H1 (cell line): ENCODE results near the gene SUCLG2. TPM values are rescaled to one million over a fixed set of nuclear protein-coding genes. Genes with fewer than 3 reads are reported as not detected.

ENCODE experiments used
- CTCF ChIA-PET: fragments of 300-600 bp; sonication (Branson Sonifier 250); formaldehyde crosslinking; loops from one replicate; lab custom pipeline; 2021; ENCODE audit not compliant: partially characterized antibody; lab: Charles Lee
- POLR2A ChIA-PET: fragments of 300-600 bp; sonication (Branson Sonifier 250); formaldehyde crosslinking; loops from one replicate; lab custom pipeline; 2021; ENCODE audit warnings: inconsistent platforms; ENCODE audit not compliant: partially characterized antibody; lab: Charles Lee
- DNase-seq, 2 experiments: peaks; one replicate each; pipeline versions ENCODE4 v3.0.0 to v3.0.0-alpha.2; 2010 to 2022; ENCODE audit warnings: low spot score in 2 of 2, low read depth in 1 of 2, mixed read lengths in 1 of 2
- FAIRE-seq: peaks from 2 replicates; lab custom pipeline; 2011; peaks lifted over from hg19 to GRCh38; lab: Jason Lieb, UNC
- H2AFZ ChIP-seq: 2 replicates; pipeline ENCODE4 v1.8.1; 2012; ENCODE audit warnings: low read length, inconsistent platforms
- H2AK5ac ChIP-seq: 2 replicates; pipeline ENCODE4 v1.6.1; 2013; ENCODE audit warnings: low read depth, low read length
- H2BK120ac ChIP-seq: replicated peaks from 2 replicates; pipeline ENCODE3; 2013; ENCODE audit warnings: low read depth, low read length, inconsistent platforms
- H2BK12ac ChIP-seq: 2 replicates; pipeline ENCODE4 v1.6.1; 2013; ENCODE audit warnings: low read depth, low read length
- H2BK15ac ChIP-seq: 2 replicates; pipeline ENCODE4 v1.6.1; 2013; ENCODE audit warnings: low read length
- H2BK20ac ChIP-seq: 2 replicates; pipeline ENCODE4 v1.6.1; 2013; ENCODE audit warnings: low read length
- H2BK5ac ChIP-seq: 2 replicates; pipeline ENCODE4 v1.6.1; 2013; ENCODE audit warnings: low read depth, low read length
- H3K14ac ChIP-seq: 2 replicates; pipeline ENCODE4 v1.6.1; 2013; ENCODE audit warnings: inconsistent platforms; ENCODE audit not compliant: insufficient read length
- H3K18ac ChIP-seq: 2 replicates; pipeline ENCODE4 v1.6.1; 2013; ENCODE audit warnings: low read length; ENCODE audit errors: extremely low read depth
- H3K23ac ChIP-seq: 2 replicates; pipeline ENCODE4 v1.6.1; 2013; ENCODE audit warnings: inconsistent platforms; ENCODE audit not compliant: insufficient read length
- H3K23me2 ChIP-seq: 2 replicates; pipeline ENCODE4 v1.6.1; 2013; ENCODE audit warnings: low read depth, low read length
- H3K27ac ChIP-seq: 2 replicates; pipeline ENCODE4 v1.6.1; 2011; ENCODE audit warnings: low read depth, low read length, inconsistent platforms
- H3K27me3 ChIP-seq, 4 experiments: replicated peaks in 1 of 4; 1 replicate in 1 of 4; 2 replicates in 3 of 4; pipeline versions ENCODE4 v1.6.1 to v1.8.1; 2011 to 2013; ENCODE audit warnings: low read length in 3 of 4, mild to moderate bottlenecking in 3 of 4, inconsistent platforms in 2 of 4, mixed read lengths in 2 of 4, moderate library complexity in 1 of 4; ENCODE audit not compliant: control insufficient read depth in 3 of 4, insufficient read depth in 3 of 4; ENCODE audit errors: extremely low read depth in 1 of 4
- H3K36me3 ChIP-seq, 4 experiments: 2 replicates each; pipeline versions ENCODE4 v1.6.1 to v1.8.1; 2011 to 2013; ENCODE audit warnings: mild to moderate bottlenecking in 4 of 4, low read length in 3 of 4, moderate library complexity in 2 of 4, control low read depth in 1 of 4, inconsistent platforms in 1 of 4; ENCODE audit not compliant: insufficient read depth in 4 of 4, control insufficient read depth in 2 of 4
- H3K4ac ChIP-seq: replicated peaks from 2 replicates; pipeline ENCODE3; 2013; ENCODE audit warnings: low read length, low read depth, mixed read lengths, inconsistent platforms; ENCODE audit not compliant: insufficient read length
- H3K4me1 ChIP-seq, 4 experiments: replicated peaks in 1 of 4; 1 replicate in 1 of 4; 2 replicates in 3 of 4; pipeline versions ENCODE4 v1.6.1 to v1.8.1; 2011 to 2013; ENCODE audit warnings: low read length in 3 of 4, inconsistent platforms in 2 of 4, mixed read lengths in 1 of 4; ENCODE audit not compliant: insufficient read depth in 4 of 4, control insufficient read depth in 3 of 4
- H3K4me2 ChIP-seq, 2 experiments: 2 replicates each; pipeline versions ENCODE4 v1.6.1 to v1.8.1; 2011 to 2013; ENCODE audit warnings: low read depth in 2 of 2, low read length in 2 of 2, control low read depth in 1 of 2, inconsistent platforms in 1 of 2, mild to moderate bottlenecking in 1 of 2; ENCODE audit not compliant: insufficient read depth in 1 of 2
- H3K4me3 ChIP-seq, 4 experiments: fragments of 200-600, 300-600 bp in 1 of 4; sonication (generic), shearing (Covaris generic), sonication (Bioruptor Twin) in 1 of 4; 2 replicates each; pipeline versions ENCODE4 v1.5.1 to v1.8.1; 2011 to 2016; ENCODE audit warnings: low read length in 4 of 4, low read depth in 3 of 4, control low read depth in 2 of 4, inconsistent platforms in 2 of 4, mild to moderate bottlenecking in 2 of 4, mixed read lengths in 1 of 4, moderate library complexity in 1 of 4; ENCODE audit not compliant: insufficient read depth in 2 of 4; ENCODE audit errors: extremely low read depth in 1 of 4
- H3K56ac ChIP-seq: replicated peaks from 2 replicates; pipeline ENCODE3; 2013; ENCODE audit warnings: low read depth, mild to moderate bottlenecking, mixed read lengths, low read length, inconsistent platforms; ENCODE audit not compliant: insufficient read length
- H3K79me1 ChIP-seq: 2 replicates; pipeline ENCODE4 v1.6.1; 2013; ENCODE audit warnings: low read depth, low read length, control low read depth
- H3K79me2 ChIP-seq, 2 experiments: 2 replicates each; pipeline versions ENCODE4 v1.6.1 to v1.8.1; 2012 to 2013; ENCODE audit warnings: low read length in 2 of 2, mild to moderate bottlenecking in 2 of 2, inconsistent platforms in 1 of 2; ENCODE audit not compliant: insufficient read depth in 2 of 2, control insufficient read depth in 1 of 2
- H3K9ac ChIP-seq, 4 experiments: replicated peaks in 1 of 4; 1 replicate in 1 of 4; 2 replicates in 3 of 4; pipeline versions ENCODE4 v1.6.1 to v1.8.1; 2011 to 2013; ENCODE audit warnings: low read depth in 3 of 4, low read length in 3 of 4, control low read depth in 2 of 4, mild to moderate bottlenecking in 2 of 4, moderate library complexity in 2 of 4, inconsistent platforms in 1 of 4; ENCODE audit errors: extremely low read depth in 1 of 4
- H3K9me3 ChIP-seq, 2 experiments: 2 replicates each; pipeline versions ENCODE4 v1.6.1 to v1.8.1; 2012 to 2013; ENCODE audit warnings: mild to moderate bottlenecking in 2 of 2, moderate library complexity in 2 of 2, control low read depth in 1 of 2, inconsistent platforms in 1 of 2, low read depth in 1 of 2, low read length in 1 of 2, mixed read lengths in 1 of 2; ENCODE audit not compliant: insufficient read depth in 2 of 2
- H4K20me1 ChIP-seq, 2 experiments: replicated peaks in 1 of 2; 2 replicates each; pipeline versions ENCODE3 to v1.8.1; 2011 to 2013; ENCODE audit warnings: inconsistent platforms in 2 of 2, low read length in 2 of 2, mild to moderate bottlenecking in 1 of 2; ENCODE audit not compliant: insufficient read depth in 2 of 2, control insufficient read depth in 1 of 2
- H4K5ac ChIP-seq: 2 replicates; pipeline ENCODE4 v1.6.1; 2013; ENCODE audit warnings: low read length, low read depth, mixed read lengths, inconsistent platforms; ENCODE audit not compliant: insufficient read length
- H4K8ac ChIP-seq: 2 replicates; pipeline ENCODE4 v1.8.0; 2013; ENCODE audit warnings: mild to moderate bottlenecking, moderate library complexity, low read length, inconsistent platforms; ENCODE audit not compliant: insufficient read depth; ENCODE audit errors: extremely low read depth
- H4K91ac ChIP-seq: replicated peaks from 2 replicates; pipeline ENCODE3; 2013; ENCODE audit warnings: low read length, mixed read lengths, inconsistent platforms; ENCODE audit not compliant: insufficient read length
- CBX8 ChIP-seq: fragments of 300-800, 300-1000 bp; sonication (generic); IDR thresholded peaks from 2 replicates; pipeline ENCODE4 v1.7.1; 2016; ENCODE audit warnings: low read depth, low read length, borderline replicate concordance
- CTCF ChIP-seq, 3 experiments: IDR thresholded peaks; 1 replicate in 2 of 3; 2 replicates in 1 of 3; pipeline versions ENCODE4 v1.5.1 to v1.6.1; 2011; ENCODE audit warnings: low read length in 3 of 3, mild to moderate bottlenecking in 3 of 3, inconsistent platforms in 2 of 3, low read depth in 1 of 3, moderate library complexity in 1 of 3; ENCODE audit not compliant: insufficient read depth in 1 of 3; ENCODE audit errors: control extremely low read depth in 1 of 3
- JUN ChIP-seq: IDR thresholded peaks from 2 replicates; pipeline ENCODE4 v1.6.1; 2011; ENCODE audit warnings: low read depth, mild to moderate bottlenecking, improper control_type of control experiment, low read length
- RXRA ChIP-seq: IDR thresholded peaks from 2 replicates; pipeline ENCODE4 v1.6.1; 2011; ENCODE audit warnings: low read depth, mild to moderate bottlenecking, low read length, moderate library complexity; ENCODE audit not compliant: insufficient read depth
- SP4 ChIP-seq: IDR thresholded peaks from 2 replicates; pipeline ENCODE4 v1.6.1; 2012; ENCODE audit warnings: low read length, inconsistent platforms
- WGBS, 2 experiments: shearing (Covaris generic) in 1 of 2; methylation state at CpG; one replicate each; pipeline versions ENCODE4 v1.1.6 to v1.1.7; 2013 to 2015; ENCODE audit warnings: low lambda C conversion rate in 2 of 2, mixed read lengths in 2 of 2, inconsistent platforms in 1 of 2, low coverage in 1 of 2, missing lambda C conversion rate in 1 of 2; ENCODE audit not compliant: insufficient replicate concordance in 2 of 2, insufficient coverage in 1 of 2, insufficient read length in 1 of 2; ENCODE audit errors: extremely low coverage in 1 of 2, missing lambda C conversion rate in 1 of 2; 5-methylcytosine and 5-hydroxymethylcytosine counted together
- polyA plus RNA-seq, 7 experiments: library from polyadenylated mRNA; depleted of rRNA in 3 of 7; stranded (reverse) in 5 of 7; unstranded in 2 of 7; fragments of >200 nt in 5 of 7; fragments of 200-250 nt in 2 of 7; gene quantifications; 1 replicate in 5 of 7; 2 replicates in 1 of 7; 4 replicates in 1 of 7; pipeline versions ENCODE4 v1.2.1 to v1.2.3, GENCODE V29; 2011 to 2013; ENCODE audit warnings: missing spikeins in 2 of 7, mixed read lengths in 2 of 7
- total RNA-seq: library from RNA; stranded (reverse); fragmentation: NEBNext Ultra II Directional; extraction: Animal tissue kit (Norgen Biotek cat#: 25700); gene quantifications from 2 replicates; pipeline ENCODE4 v1.2.1, GENCODE V29; 2021

SUCLG2 gene
- total and polyA plus RNA-seq, 2 of the 8 experiments (the other 6 are each of a cell fraction or from before 2014, with no cell fraction given) = 12.9 to 46.2 TPM

DNA sequence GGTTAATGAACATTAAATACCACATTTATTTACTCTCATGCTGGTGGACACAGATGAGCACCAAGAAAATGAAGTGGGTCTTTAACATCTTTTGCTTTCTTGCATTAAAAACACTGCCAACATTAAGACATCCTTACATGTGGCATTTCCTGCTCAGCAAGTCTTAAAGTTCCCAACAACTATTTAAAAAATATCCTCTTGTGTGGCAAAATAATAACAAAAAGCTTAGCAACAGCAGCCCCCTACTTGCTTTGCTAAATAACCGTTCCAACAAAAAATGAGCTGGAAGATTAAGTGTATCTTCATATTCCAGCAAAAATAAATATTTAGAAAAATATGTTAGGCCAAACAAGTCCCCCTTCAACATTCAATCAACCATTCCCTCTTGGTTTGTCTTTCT is 93.1 kb downstream of the SUCLG2 start:
- Histone ChIP-seq H3K18ac (no peak overlapping the region), H2BK120ac (no peak overlapping the region), H3K4me1 (no peaks in the 10 kb centered on the region), H3K4ac (no peak overlapping the region), H3K4me2 (no peak overlapping the region), H2AK5ac (no peak overlapping the region), H2AFZ (no peak overlapping the region), H3K14ac (no peak overlapping the region), H3K9ac (no peak overlapping the region), H3K23me2 (no peaks in the 10 kb centered on the region), H3K4me3 (no peak overlapping the region), H4K20me1 (no peaks in the 10 kb centered on the region), H4K8ac (no peak overlapping the region), H4K91ac (no peak overlapping the region), H4K5ac (no peak overlapping the region), H3K79me2 (no peaks in the 10 kb centered on the region), H3K23ac (no peak overlapping the region), H2BK12ac (no peak overlapping the region), H3K56ac (no peak overlapping the region), H2BK5ac (no peak overlapping the region), H2BK20ac (no peak overlapping the region), H3K79me1 (no peaks in the 10 kb centered on the region), H3K27me3 (no peaks in the 10 kb centered on the region), H2BK15ac (no peak overlapping the region), H3K27ac (no peak overlapping the region), H3K9me3 (no peaks in the 10 kb centered on the region), H3K36me3 (no peaks in the 10 kb centered on the region)
- CTCF ChIA-PET = interaction anchor here (0.6 kb wide), 1 partner anchor 184 kb away, joined by 4 read pairs; no protein-coding TSS in a partner anchor
- DNase-seq (no peak), FAIRE-seq (no peak)
- POLR2A ChIA-PET = no interaction called here
- WGBS, 2 experiments = 88% methylated on average over 1 of the region's 1 CpG; no CpG with 5 or more reads in 1 of the 2 experiments
- no peak for TF ChIP-seq CBX8
- TF ChIP-seq RXRA = no peak
- TF ChIP-seq CTCF (IDR thresholded peaks at IDR 0.05; ENCODE audit: control extremely low read depth in 1 of 3, insufficient read depth in 1 of 3, low read depth in 1 of 3, low read length in 3 of 3) = no peak
- no peak for TF ChIP-seq SP4
- TF ChIP-seq JUN = no peak
